ENCODE data around the gene CPNE8.

- TF ChIP-seq POLR2A (IDR thresholded peaks at IDR 0.05) (no peak), CTCF (IDR thresholded peaks at IDR 0.05) (no peak)
Measured at GRCh38 chr12:38785381-38785780, 120.0 kb downstream of the CPNE8 start.
